ENCODE measurements around the gene BAD. TPM values are rescaled to one million over a fixed set of nuclear protein-coding genes. Genes with fewer than 3 reads are reported as not detected.

Gene BAD
- total and polyA plus RNA-seq, 2 of the 13 experiments (the other 11 are each of a cell fraction or from before 2014, with no cell fraction given), result 17.9 to 28.5 TPM

DNA sequence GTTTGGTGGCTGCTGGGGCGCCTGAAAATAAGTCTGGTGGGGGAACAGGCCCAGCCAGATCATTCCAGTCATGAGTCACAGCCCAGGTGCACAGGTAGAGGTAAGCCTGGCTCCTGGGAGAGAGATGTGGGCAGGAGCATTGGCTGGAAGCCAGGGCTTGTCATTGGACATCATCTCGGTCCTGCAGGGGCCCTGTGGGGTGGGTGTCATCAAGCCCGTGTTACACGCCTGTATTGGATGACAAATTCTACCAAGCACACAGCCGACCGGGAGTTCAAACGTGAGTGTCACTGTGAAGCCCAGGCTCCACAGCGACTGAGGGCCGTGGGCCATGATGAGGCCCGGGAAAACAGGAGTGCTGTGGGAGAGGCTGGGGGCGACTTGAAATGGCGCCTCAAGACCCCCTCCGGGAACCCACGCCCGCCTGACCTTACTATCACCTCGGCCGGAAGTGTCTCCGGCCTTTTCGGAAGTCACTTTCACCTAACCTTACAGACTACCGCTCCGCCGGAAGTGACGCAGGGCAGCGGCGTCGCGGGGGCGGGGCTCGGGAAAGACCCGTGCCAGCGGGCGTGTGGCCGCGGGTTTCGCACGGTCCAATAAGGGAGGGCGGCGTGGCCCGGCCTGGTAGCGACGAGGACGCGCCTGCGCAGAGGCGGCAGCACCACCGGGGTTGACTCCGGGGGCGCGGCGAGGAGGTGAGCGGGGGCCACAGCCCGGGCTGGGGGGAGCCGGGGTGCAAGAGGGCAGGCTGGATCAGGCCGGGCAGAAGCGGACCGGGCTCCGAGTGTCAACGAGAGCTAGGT lies 43.8 kb downstream of the BAD start, which contains the start of gene FKBP2 (continued):
- TF ChIP-seq, protein P1, sequence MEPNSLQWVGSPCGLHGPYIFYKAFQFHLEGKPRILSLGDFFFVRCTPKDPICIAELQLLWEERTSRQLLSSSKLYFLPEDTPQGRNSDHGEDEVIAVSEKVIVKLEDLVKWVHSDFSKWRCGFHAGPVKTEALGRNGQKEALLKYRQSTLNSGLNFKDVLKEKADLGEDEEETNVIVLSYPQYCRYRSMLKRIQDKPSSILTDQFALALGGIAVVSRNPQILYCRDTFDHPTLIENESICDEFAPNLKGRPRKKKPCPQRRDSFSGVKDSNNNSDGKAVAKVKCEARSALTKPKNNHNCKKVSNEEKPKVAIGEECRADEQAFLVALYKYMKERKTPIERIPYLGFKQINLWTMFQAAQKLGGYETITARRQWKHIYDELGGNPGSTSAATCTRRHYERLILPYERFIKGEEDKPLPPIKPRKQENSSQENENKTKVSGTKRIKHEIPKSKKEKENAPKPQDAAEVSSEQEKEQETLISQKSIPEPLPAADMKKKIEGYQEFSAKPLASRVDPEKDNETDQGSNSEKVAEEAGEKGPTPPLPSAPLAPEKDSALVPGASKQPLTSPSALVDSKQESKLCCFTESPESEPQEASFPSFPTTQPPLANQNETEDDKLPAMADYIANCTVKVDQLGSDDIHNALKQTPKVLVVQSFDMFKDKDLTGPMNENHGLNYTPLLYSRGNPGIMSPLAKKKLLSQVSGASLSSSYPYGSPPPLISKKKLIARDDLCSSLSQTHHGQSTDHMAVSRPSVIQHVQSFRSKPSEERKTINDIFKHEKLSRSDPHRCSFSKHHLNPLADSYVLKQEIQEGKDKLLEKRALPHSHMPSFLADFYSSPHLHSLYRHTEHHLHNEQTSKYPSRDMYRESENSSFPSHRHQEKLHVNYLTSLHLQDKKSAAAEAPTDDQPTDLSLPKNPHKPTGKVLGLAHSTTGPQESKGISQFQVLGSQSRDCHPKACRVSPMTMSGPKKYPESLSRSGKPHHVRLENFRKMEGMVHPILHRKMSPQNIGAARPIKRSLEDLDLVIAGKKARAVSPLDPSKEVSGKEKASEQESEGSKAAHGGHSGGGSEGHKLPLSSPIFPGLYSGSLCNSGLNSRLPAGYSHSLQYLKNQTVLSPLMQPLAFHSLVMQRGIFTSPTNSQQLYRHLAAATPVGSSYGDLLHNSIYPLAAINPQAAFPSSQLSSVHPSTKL (CRISPR knock-in tag; IDR thresholded peaks at IDR 0.05), result 0 out of 2 replicates have a peak, but pooled peaks have one; percentile 17

DNA sequence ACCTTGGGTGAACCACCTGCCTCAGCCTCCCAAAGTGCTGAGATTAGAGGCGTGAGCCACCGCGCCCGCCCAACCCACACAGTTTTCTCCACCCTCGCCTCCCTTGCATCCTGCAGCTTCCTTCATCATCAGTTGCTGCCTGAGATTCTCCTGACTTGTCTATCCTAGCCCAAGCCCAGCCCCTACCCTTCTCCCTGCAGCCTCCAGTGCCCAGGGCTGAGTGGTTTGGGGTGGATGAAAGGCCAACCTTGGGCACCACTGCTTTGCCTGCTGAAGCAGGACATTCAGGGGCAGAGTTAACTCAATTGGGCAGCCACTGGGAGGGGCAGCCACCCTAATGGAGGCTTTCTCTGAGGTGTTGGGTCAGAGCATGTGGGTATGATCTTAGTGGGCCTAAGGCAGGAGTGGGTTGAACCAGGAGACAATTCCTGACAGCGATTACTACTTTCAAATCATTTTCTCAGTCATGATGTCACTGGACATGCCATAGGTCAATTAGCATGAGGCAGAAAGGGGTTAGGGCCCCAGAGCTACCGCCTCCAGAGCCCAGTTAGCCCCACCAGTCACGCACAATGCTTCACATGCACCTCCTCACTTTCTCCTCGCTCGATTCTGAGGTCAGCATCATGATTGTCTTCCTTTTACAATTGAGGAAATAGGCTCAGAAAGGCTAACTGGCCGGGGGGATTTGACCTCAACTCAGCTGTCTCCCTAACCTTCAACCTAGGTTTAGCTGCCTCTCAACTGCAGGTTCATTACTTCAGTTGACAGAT lies 44.6 kb downstream of the BAD start:
- H3K36me3 ChIP-seq (replicated peaks in 1 of 2; ENCODE audit: control insufficient read depth in 1 of 2, insufficient read depth in 2 of 2, low read length in 2 of 2), result peaks cover 0 to 11% of the 10 kb centered on the region in 2 experiments; a peak in 3 of 5 replicates
- peak overlapping the region; percentile 91 for H3K27ac ChIP-seq (ENCODE audit: extremely low read length, insufficient read depth, low read length)
- FAIRE-seq, result no peak
- H4K20me1 ChIP-seq (ENCODE audit: insufficient read depth, low read length), result no peaks in the 10 kb centered on the region
- no peak for DNase-seq (ENCODE audit: low spot score)
- H3K4me1 ChIP-seq (ENCODE audit: insufficient read depth, low read length), result peaks cover 67% of the 10 kb centered on the region
- peaks cover 16% of the 10 kb centered on the region for H3K79me2 ChIP-seq (ENCODE audit: insufficient read depth, low read length)
- no peak overlapping the region for H2AFZ ChIP-seq (ENCODE audit: low read length)
- POLR2A ChIA-PET, result no interaction called here
- peak overlapping the region; percentile 63 to 90 (median 84) for H3K4me3 ChIP-seq (replicated peaks in 1 of 3; ENCODE audit: insufficient read depth in 1 of 3, low read depth in 2 of 3, low read length in 3 of 3)
- ATAC-seq, result no peak
- in situ Hi-C loops (cut with HindIII; ENCODE audit: extremely low pct_ligation_motif_present, low pct_unique_long_range_greater_than_20kb), result loop anchor here (5.0 kb wide), 1 partner anchor 62 kb away; the partner anchor contains the start of gene CATSPERZ
- intact Hi-C loops (cut with micrococcal nuclease; ENCODE audit: unreplicated experiment), result loop anchor here (5.0 kb wide), 1 partner anchor 53 kb away; the partner anchor contains the start of gene STIP1
- no peaks in the 10 kb centered on the region; a peak in 1 of 5 replicates for H3K27me3 ChIP-seq (ENCODE audit: control insufficient read depth in 1 of 2, insufficient read depth in 2 of 2, low read length in 2 of 2)
- peak overlapping the region; percentile 92 for H3K9ac ChIP-seq (ENCODE audit: insufficient read depth, low read depth, low read length)
- CTCF ChIA-PET (ENCODE audit: low intra/inter-chr PET ratio, low total read pairs), result no interaction called here
- WGBS (ENCODE audit: low lambda C conversion rate), result 83% methylated on average over 11 of the region's 11 CpGs
- BruUV-seq (replicated peaks), result no TSS peak
- no peaks in the 10 kb centered on the region for H3K9me3 ChIP-seq (ENCODE audit: low read length)
- peak overlapping the region; percentile 100 for H3K4me2 ChIP-seq (ENCODE audit: low read depth, low read length)
- TF ChIP-seq MAFF (IDR thresholded peaks at IDR 0.05; ENCODE audit: low read depth, low read length) (no peak), ZBTB42 (CRISPR knock-in tag; IDR thresholded peaks at IDR 0.05) (0 out of 2 replicates have a peak, but pooled peaks have one; percentile 11), JUN (CRISPR knock-in tag; IDR thresholded peaks at IDR 0.05) (no peak), ZMAT3 (CRISPR knock-in tag; conservative IDR thresholded peaks at IDR 0.05) (no peak), ZNF780A (CRISPR knock-in tag; IDR thresholded peaks at IDR 0.05) (peak; percentile 55; the same call in 1 of the 2 replicates), PAX8 (CRISPR knock-in tag; IDR thresholded peaks at IDR 0.05; ENCODE audit: borderline replicate concordance) (0 out of 2 replicates have a peak, but pooled peaks have one; percentile 47), ZNF282 (IDR thresholded peaks at IDR 0.05; ENCODE audit: partially characterized antibody) (no peak), HOXD1 (CRISPR knock-in tag; IDR thresholded peaks at IDR 0.05) (no peak)
- TF ChIP-seq, protein P2, sequence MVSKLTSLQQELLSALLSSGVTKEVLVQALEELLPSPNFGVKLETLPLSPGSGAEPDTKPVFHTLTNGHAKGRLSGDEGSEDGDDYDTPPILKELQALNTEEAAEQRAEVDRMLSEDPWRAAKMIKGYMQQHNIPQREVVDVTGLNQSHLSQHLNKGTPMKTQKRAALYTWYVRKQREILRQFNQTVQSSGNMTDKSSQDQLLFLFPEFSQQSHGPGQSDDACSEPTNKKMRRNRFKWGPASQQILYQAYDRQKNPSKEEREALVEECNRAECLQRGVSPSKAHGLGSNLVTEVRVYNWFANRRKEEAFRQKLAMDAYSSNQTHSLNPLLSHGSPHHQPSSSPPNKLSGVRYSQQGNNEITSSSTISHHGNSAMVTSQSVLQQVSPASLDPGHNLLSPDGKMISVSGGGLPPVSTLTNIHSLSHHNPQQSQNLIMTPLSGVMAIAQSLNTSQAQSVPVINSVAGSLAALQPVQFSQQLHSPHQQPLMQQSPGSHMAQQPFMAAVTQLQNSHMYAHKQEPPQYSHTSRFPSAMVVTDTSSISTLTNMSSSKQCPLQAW (CRISPR knock-in tag; IDR thresholded peaks at IDR 0.05), result no peak
- TF ChIP-seq, protein P3, sequence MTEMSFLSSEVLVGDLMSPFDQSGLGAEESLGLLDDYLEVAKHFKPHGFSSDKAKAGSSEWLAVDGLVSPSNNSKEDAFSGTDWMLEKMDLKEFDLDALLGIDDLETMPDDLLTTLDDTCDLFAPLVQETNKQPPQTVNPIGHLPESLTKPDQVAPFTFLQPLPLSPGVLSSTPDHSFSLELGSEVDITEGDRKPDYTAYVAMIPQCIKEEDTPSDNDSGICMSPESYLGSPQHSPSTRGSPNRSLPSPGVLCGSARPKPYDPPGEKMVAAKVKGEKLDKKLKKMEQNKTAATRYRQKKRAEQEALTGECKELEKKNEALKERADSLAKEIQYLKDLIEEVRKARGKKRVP (CRISPR knock-in tag; IDR thresholded peaks at IDR 0.05), result 0 out of 4 replicates have a peak, but pooled peaks of 1 of the 2 experiments have one; percentile 12
- TF ChIP-seq, protein P4, sequence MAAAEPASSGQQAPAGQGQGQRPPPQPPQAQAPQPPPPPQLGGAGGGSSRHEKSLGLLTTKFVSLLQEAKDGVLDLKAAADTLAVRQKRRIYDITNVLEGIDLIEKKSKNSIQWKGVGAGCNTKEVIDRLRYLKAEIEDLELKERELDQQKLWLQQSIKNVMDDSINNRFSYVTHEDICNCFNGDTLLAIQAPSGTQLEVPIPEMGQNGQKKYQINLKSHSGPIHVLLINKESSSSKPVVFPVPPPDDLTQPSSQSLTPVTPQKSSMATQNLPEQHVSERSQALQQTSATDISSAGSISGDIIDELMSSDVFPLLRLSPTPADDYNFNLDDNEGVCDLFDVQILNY (CRISPR knock-in tag; conservative IDR thresholded peaks at IDR 0.05), result no peak
